GM18519 (cell line): ENCODE measurements around the gene NTM.

Source experiments
- ATAC-seq: cut with Tn5 transposase; IDR thresholded peaks from one replicate; pipeline ENCODE4 v1.9.1; 2021; ENCODE audit warnings: mild to moderate bottlenecking, moderate library complexity; ENCODE audit not compliant: unreplicated experiment, low FRiP score

NTM gene

GRCh38 chr11:132379540-132379939, 1009.1 kb downstream of the NTM start:
- no peak for ATAC-seq
